Measurements from ENCODE around the gene SLC38A9.
A peak's percentile ranks its signal among the peaks of the same experiment; 100 is the strongest.
"Not testable (repeated sequence)": the region's sequence is repeated elsewhere in the genome, so short reads cannot be mapped to it uniquely, and the experiment has no call there.

Gene SLC38A9

GRCh38 chr5:55702598-55703345, 9.4 kb downstream of the SLC38A9 start:
- H3K4me3 ChIP-seq (ENCODE audit: low read length) = no peak overlapping the region
- no peak overlapping the region for H3K9ac ChIP-seq (ENCODE audit: low read length)
- H3K36me3 ChIP-seq (ENCODE audit: control insufficient read depth, insufficient read depth, low read length, severe bottlenecking) = peaks cover 9% of the 10 kb centered on the region
- no peaks in the 10 kb centered on the region for H3K9me3 ChIP-seq (ENCODE audit: control insufficient read depth, low read length)
- DNase-seq (ENCODE audit: low read depth) = no peak
- H3K27me3 ChIP-seq (replicated peaks; ENCODE audit: control insufficient read depth, insufficient read depth, low read length) = no peaks in the 10 kb centered on the region
- H3K4me1 ChIP-seq (ENCODE audit: control insufficient read depth, insufficient read depth, low read length) = no peaks in the 10 kb centered on the region

- Histone ChIP-seq H3K4me3 (ENCODE audit: low read length) (no peak overlapping the region), H3K36me3 (ENCODE audit: control insufficient read depth, insufficient read depth, low read length, severe bottlenecking) (peaks cover 11% of the 10 kb centered on the region), H3K9me3 (ENCODE audit: control insufficient read depth, low read length) (no peaks in the 10 kb centered on the region), H3K9ac (ENCODE audit: low read length) (no peak overlapping the region), H3K27me3 (replicated peaks; ENCODE audit: control insufficient read depth, insufficient read depth, low read length) (no peaks in the 10 kb centered on the region), H3K4me1 (ENCODE audit: control insufficient read depth, insufficient read depth, low read length) (no peaks in the 10 kb centered on the region)
- DNase-seq (ENCODE audit: low read depth) = no peak
Observed at GRCh38 chr5:55701462-55702103, 10.5 kb downstream of the SLC38A9 start.

DNA sequence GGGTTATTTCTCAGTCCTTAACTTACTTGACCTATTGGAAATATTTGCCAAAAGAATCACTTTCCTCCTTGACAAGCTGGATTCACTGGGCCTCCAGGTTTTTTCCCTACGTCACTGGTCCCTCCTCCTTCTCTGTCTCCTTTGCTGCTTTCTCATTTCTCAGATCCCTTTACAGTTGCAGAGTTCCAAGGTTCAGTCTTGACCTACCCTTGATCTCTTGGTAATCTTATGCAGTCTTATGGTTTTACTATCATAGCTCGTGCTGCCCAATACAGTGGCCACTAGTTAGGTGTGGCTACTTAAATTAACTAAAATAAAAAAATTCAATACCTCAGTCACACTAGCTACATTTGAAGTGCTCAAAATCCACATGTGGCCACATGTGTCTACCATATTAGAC, 11.4 kb downstream of the SLC38A9 start:
- Histone ChIP-seq H3K27me3 (replicated peaks; ENCODE audit: control insufficient read depth, insufficient read depth, low read length) (no peaks in the 10 kb centered on the region), H3K4me3 (ENCODE audit: low read length) (no peak overlapping the region), H3K9me3 (ENCODE audit: control insufficient read depth, low read length) (no peaks in the 10 kb centered on the region), H3K9ac (ENCODE audit: low read length) (no peak overlapping the region), H3K4me1 (ENCODE audit: control insufficient read depth, insufficient read depth, low read length) (no peaks in the 10 kb centered on the region), H3K36me3 (ENCODE audit: control insufficient read depth, insufficient read depth, low read length, severe bottlenecking) (peaks cover 11% of the 10 kb centered on the region)
- no peak for DNase-seq (ENCODE audit: low read depth)

- peaks cover 6% of the 10 kb centered on the region for H3K4me1 ChIP-seq (ENCODE audit: control insufficient read depth, insufficient read depth, low read length)
- H3K27me3 ChIP-seq (replicated peaks; ENCODE audit: control insufficient read depth, insufficient read depth, low read length) = no peaks in the 10 kb centered on the region
- H3K9me3 ChIP-seq (ENCODE audit: control insufficient read depth, low read length) = no peaks in the 10 kb centered on the region
- H3K9ac ChIP-seq (ENCODE audit: low read length) = no peak overlapping the region
- H3K4me3 ChIP-seq (ENCODE audit: low read length) = no peak overlapping the region
- DNase-seq (ENCODE audit: low read depth) = no peak
- H3K36me3 ChIP-seq (ENCODE audit: control insufficient read depth, insufficient read depth, low read length, severe bottlenecking) = peaks cover 11% of the 10 kb centered on the region
Observed at GRCh38 chr5:55699041-55699688, 13.0 kb downstream of the SLC38A9 start.

- H3K9me3 ChIP-seq (ENCODE audit: control insufficient read depth, low read length); H3K36me3 ChIP-seq (ENCODE audit: control insufficient read depth, insufficient read depth, low read length, severe bottlenecking); H3K9ac ChIP-seq (ENCODE audit: low read length); H3K4me3 ChIP-seq (ENCODE audit: low read length); DNase-seq (ENCODE audit: low read depth); H3K27me3 ChIP-seq (replicated peaks; ENCODE audit: control insufficient read depth, insufficient read depth, low read length); H3K4me1 ChIP-seq (ENCODE audit: control insufficient read depth, insufficient read depth, low read length): not testable (repeated sequence)
Observed at GRCh38 chr5:55696704-55697103, 15.4 kb downstream of the SLC38A9 start.

DNA sequence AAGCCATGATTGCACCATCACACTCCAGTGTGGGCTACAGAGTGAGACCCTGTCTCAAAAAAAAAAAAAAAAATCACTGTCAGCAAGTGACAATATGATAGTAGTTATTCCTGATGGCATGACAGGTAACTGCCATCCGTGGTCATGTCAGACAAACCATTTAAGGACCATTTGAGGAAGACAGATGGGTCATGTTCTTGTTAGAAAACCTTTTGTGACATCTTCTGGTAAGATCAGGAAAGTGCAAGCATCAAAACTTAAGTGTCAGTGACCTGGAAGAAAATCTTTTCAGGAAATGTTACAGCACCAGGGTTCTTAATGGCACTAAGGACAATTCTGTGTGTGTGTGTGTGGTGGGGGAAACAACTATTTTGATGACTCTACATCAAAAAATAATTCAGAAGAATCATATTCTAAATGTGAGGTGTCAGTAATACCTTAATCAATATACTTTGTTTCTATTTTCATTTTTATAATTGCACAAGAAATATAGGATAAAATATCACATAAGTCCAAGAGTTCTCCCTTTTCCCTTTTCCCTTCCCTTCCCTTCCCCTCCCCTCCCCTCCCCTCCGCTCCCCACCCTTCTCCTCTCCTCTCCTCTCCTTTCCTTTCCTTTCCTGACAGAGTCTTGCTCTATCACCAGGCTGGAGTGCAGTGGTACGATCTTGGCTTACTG, 17.8 kb downstream of the SLC38A9 start:
- DNase-seq (ENCODE audit: low read depth) = peak; percentile 45

DNA sequence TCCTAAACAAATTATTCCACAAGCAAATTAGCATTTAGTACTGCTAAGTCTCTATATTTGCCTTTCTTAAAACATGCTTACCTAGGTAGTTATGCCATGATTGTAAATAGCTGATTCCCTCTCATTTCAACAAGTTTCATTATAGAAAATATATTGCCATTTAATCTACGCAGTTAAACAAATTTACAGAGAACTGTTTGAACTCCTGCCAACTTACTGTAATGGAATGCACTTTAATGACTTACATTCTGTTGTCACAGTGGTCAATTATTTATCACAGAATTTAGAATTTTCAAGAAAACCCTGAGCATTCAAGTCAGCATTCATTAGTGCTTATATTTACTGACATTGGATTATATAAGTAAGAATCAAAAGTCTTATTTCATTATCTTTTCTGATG, 19.6 kb downstream of the SLC38A9 start:
- H3K27me3 ChIP-seq (replicated peaks; ENCODE audit: control insufficient read depth, insufficient read depth, low read length) = no peaks in the 10 kb centered on the region
- H3K9ac ChIP-seq (ENCODE audit: low read length) = peak overlapping the region; percentile 89
- no peak overlapping the region for H3K4me3 ChIP-seq (ENCODE audit: low read length)
- no peaks in the 10 kb centered on the region for H3K9me3 ChIP-seq (ENCODE audit: control insufficient read depth, low read length)
- peaks cover 26% of the 10 kb centered on the region for H3K4me1 ChIP-seq (ENCODE audit: control insufficient read depth, insufficient read depth, low read length)
- DNase-seq (ENCODE audit: low read depth) = no peak
- H3K36me3 ChIP-seq (ENCODE audit: control insufficient read depth, insufficient read depth, low read length, severe bottlenecking) = peaks cover 4% of the 10 kb centered on the region

More for the DNA sequence above, 17.8 kb downstream of the SLC38A9 start:
- Histone ChIP-seq H3K36me3 (ENCODE audit: control insufficient read depth, insufficient read depth, low read length, severe bottlenecking) (peaks cover 5% of the 10 kb centered on the region), H3K9ac (ENCODE audit: low read length) (no peak overlapping the region), H3K4me3 (ENCODE audit: low read length) (no peak overlapping the region), H3K4me1 (ENCODE audit: control insufficient read depth, insufficient read depth, low read length) (peaks cover 26% of the 10 kb centered on the region), H3K9me3 (ENCODE audit: control insufficient read depth, low read length) (no peaks in the 10 kb centered on the region), H3K27me3 (replicated peaks; ENCODE audit: control insufficient read depth, insufficient read depth, low read length) (no peaks in the 10 kb centered on the region)

DNA sequence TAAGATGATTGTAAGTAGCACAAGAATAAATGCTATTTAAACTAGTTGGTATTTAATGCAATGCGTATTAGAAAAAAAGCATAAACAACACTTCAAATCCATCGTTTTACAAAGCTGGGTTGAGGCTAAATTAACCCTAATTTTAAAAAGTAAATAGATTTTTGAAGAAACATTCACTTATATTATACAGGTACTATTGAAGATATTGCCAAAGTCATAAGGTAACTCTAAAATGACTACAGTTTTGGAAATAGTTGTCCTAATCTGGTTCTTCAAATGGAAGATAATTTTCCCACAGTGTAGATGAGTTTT, 20.1 kb downstream of the SLC38A9 start:
- peak overlapping the region; percentile 89 for H3K9ac ChIP-seq (ENCODE audit: low read length)
- peaks cover 26% of the 10 kb centered on the region for H3K4me1 ChIP-seq (ENCODE audit: control insufficient read depth, insufficient read depth, low read length)
- H3K27me3 ChIP-seq (replicated peaks; ENCODE audit: control insufficient read depth, insufficient read depth, low read length) = no peaks in the 10 kb centered on the region
- no peaks in the 10 kb centered on the region for H3K36me3 ChIP-seq (ENCODE audit: control insufficient read depth, insufficient read depth, low read length, severe bottlenecking)
- H3K4me3 ChIP-seq (ENCODE audit: low read length) = no peak overlapping the region
- no peak for DNase-seq (ENCODE audit: low read depth)
- H3K9me3 ChIP-seq (ENCODE audit: control insufficient read depth, low read length) = no peaks in the 10 kb centered on the region

DNA sequence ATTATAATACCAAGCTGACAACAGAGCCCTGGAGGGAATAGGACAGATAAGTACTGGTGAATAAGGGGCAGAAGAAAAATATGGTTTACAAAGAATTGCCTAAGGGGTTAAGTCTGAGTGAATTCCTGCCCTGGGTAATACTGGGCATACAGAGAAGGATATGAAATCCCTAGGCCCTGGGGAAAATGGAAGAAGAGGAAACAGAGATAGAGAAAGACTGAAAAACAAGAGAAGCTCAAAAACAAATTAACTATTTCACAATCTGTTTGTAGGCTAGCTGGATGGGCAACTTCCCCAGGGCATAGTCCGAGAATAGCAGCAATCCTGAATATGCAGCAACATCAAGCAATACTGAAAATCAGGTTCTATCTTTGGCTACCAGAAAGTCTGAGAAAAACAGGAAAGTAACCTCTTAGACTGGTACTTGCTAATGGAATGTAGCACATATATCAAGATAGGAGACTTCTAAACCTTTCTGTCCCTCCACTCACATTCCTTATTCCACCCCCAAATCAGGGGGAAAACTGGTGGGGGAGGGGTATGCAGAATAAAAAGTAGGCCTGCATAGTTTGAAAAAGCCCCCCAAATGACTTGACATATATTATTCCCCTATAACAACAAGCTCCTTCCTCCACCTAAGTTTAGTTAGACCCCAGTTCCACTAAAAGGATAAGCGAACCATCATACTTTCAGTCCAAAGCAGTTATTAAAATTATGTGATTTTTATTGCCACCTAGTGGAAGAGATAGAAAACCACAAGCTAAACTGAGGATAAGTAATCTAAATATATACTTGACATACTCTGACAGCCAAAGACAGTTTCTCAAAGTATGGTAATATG, 20.6 kb downstream of the SLC38A9 start:
- DNase-seq (ENCODE audit: low read depth) = peak; percentile 81
- H3K9me3 ChIP-seq (ENCODE audit: control insufficient read depth, low read length) = no peaks in the 10 kb centered on the region
- peaks cover 26% of the 10 kb centered on the region for H3K4me1 ChIP-seq (ENCODE audit: control insufficient read depth, insufficient read depth, low read length)
- no peaks in the 10 kb centered on the region for H3K27me3 ChIP-seq (replicated peaks; ENCODE audit: control insufficient read depth, insufficient read depth, low read length)
- H3K9ac ChIP-seq (ENCODE audit: low read length) = peak overlapping the region; percentile 89
- H3K36me3 ChIP-seq (ENCODE audit: control insufficient read depth, insufficient read depth, low read length, severe bottlenecking) = no peaks in the 10 kb centered on the region
- peak overlapping the region; percentile 72 for H3K4me3 ChIP-seq (ENCODE audit: low read length)

GRCh38 chr5:55682071-55682470, 30.1 kb downstream of the SLC38A9 start:
- no peak overlapping the region for H3K4me3 ChIP-seq (ENCODE audit: low read length)
- H3K36me3 ChIP-seq (ENCODE audit: control insufficient read depth, insufficient read depth, low read length, severe bottlenecking) = peaks cover 8% of the 10 kb centered on the region
- H3K27me3 ChIP-seq (replicated peaks; ENCODE audit: control insufficient read depth, insufficient read depth, low read length) = no peaks in the 10 kb centered on the region
- no peak for DNase-seq (ENCODE audit: low read depth)
- no peak overlapping the region for H3K9ac ChIP-seq (ENCODE audit: low read length)
- H3K4me1 ChIP-seq (ENCODE audit: control insufficient read depth, insufficient read depth, low read length) = peaks cover 18% of the 10 kb centered on the region
- H3K9me3 ChIP-seq (ENCODE audit: control insufficient read depth, low read length) = no peaks in the 10 kb centered on the region

Measured in adipocyte (in vitro differentiated cells).